Inflammatory macrophage treated with lipopolysaccharide for 1 hour (primary cell): ENCODE data around the gene RORB.
A peak's percentile ranks its signal among the peaks of the same experiment; 100 is the strongest.
"Not testable (repeated sequence)": the region's sequence is repeated elsewhere in the genome, so short reads cannot be mapped to it uniquely, and the experiment has no call there.

ENCODE experiments used
- DNase-seq, 2 donors: peaks; one replicate each; pipeline ENCODE4 v3.0.0-alpha.2; 2020 to 2022

Gene RORB

GRCh38 chr9:74517188-74517587, 20.1 kb downstream of the RORB start:
- DNase-seq, result no peak

- no peak for DNase-seq
Measured at GRCh38 chr9:74519419-74519818, 22.3 kb downstream of the RORB start.

GRCh38 chr9:74521009-74521408, 23.9 kb downstream of the RORB start:
- DNase-seq, result no peak

- DNase-seq, result no peak
Measured at GRCh38 chr9:74524289-74524688, 27.2 kb downstream of the RORB start.

- DNase-seq, result no peak
Measured at GRCh38 chr9:74526215-74526614, 29.1 kb downstream of the RORB start.

- DNase-seq, result no peak
Measured at GRCh38 chr9:74527718-74528117, 30.6 kb downstream of the RORB start.

DNA sequence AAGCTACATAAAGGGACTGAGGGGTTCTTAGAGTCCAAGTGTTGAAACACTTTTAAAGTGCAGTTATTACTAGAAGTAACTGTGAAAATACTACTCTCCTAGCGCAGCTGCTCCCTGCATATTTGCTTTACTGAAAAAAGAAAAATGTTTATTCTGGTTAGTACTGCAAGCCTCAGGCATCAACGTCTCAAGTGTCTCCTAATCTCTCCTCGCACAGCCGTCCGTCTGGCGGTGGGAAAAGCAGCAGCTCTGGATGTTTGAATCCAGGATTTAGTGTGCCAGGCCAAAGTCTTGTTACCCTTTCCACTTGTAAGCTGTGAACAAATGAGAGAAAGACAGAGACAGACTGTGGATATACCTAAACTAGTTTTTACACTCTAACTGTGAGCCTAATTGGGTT, 31.1 kb downstream of the RORB start:
- no peak for DNase-seq

- not testable (repeated sequence) for DNase-seq
Measured at GRCh38 chr9:74530458-74530857, 33.3 kb downstream of the RORB start.

GRCh38 chr9:74533253-74533652, 36.1 kb downstream of the RORB start:
- no peak for DNase-seq

GRCh38 chr9:74534841-74535240, 37.7 kb downstream of the RORB start:
- no peak for DNase-seq

DNA sequence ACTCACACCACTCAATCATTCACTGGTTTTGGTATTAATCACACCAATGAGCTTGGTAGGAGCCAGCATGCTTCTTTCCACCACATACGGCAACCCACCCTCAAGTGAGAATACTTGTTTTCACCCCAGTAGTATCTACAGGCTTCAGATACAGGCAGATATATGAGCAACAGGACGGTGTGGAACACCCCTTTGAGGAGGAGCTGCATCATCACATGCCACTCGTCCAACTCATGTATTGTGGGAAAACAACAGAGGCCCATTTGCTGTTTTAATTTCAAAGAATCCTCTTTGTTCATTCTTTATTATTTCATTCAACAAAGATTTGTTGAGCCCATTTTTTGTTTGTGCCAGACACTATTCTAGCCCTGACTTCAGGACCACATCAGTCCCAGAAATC, 46.0 kb downstream of the RORB start:
- no peak for DNase-seq

DNA sequence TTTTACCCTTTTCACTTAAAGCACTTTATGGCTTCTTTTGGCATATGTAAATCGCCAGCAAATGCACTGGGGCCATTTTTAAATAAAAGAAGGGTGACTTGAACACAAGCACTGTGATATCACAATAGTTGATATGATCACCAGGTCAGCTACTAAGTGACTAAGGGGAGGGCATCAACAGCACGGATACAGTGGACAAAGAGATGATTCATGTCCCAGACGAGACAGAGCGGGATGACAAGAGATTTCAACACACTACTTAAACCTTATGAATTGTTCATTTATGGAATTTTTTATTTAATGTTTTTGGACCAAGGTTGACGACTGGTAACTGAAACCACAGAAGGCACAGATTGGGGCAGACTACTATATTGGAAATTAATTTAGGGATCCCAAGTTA, 54.1 kb downstream of the RORB start:
- DNase-seq, result no peak

GRCh38 chr9:74554751-74555419, 57.8 kb downstream of the RORB start:
- DNase-seq, result no peak

DNA sequence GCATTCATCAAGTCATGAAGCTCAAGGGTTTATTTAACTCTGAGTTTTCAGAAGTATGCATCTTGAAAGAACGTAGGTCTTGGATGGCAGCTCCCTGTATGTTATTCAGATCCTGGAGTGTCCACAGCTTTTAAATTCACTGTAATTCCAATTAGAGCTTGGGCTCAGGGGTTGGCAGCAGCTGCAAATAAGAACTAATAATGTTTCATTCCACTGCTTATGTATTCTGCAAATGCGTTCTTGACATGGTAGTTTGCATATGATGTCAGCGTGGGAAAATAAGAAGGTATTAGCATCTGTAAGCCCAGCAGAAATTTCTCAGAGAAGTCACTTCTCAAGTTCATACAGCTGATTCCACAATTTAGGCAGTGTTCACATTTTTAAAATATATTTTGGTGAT, 58.4 kb downstream of the RORB start:
- no peak for DNase-seq

DNA sequence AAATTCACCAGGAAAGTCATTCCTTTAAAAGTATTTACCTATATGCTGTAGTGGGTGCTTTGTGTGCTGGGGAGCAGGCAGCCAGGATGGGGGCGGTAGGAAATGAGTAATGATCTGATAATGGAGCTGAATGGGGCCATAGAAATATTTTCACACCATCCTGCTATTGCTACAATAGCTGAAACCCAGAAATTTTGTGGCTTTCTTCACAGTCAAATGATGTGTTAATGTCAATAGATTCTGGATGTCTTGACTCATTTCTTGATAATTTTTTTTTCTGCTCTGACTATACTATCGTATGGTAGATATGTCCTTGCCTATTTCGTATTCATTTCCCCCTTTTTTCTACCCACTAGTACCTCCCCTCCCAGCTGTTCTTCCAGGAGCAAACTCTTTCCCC, 59.5 kb downstream of the RORB start:
- DNase-seq, result peak; percentile 25 to 38

- DNase-seq, result peak; percentile 59 to 71
Measured at GRCh38 chr9:74557571-74557970, 60.4 kb downstream of the RORB start.

DNA sequence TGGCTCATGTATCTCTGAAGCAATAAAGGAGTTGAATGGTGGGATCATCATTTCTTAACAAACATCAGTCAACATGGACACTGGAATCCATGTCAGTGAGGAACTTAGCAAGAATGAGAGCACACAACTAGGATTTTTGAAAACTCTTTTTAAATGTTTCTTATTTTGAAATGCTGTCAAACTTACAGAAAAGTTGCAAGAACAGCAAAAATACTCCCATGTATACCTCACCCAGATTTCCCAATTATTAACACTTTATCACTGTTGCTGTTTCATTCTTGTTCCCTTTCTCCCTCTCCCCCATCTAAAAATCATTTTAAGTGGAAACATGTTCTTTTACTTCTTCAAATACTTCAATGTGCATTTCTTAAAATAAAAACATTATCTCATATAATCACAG, 65.5 kb downstream of the RORB start:
- no peak for DNase-seq

DNA sequence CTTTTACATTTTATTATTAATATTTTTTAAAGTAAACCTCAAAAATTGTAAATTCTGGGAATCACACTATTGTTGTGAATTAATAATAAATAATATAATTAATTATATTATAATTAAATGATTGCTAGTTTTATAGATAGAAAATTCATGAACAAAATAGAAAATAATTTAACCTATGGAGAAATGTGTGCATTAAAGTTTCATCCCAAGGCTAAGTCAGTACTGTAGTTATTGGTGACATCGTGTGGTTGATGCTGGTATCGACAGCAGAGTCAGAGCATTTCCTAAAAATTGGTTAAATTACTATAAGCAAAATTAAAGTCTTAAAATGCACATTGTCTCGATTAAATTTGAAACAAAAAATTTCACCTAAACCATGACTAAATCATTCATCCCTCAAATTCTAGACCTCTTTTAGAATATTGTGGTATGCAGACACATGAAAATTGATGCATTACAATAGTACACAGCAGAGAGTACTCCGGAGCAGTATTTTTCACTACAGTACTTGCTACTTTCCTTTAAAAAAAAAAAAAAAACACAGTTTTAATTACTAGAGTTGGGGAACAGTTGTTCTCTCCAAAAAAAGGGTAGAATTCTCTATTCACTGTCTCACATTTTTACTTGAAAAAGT, 73.9 kb downstream of the RORB start:
- peak; percentile 7 to 65 for DNase-seq

GRCh38 chr9:74573640-74574191, 76.6 kb downstream of the RORB start:
- no peak for DNase-seq

DNA sequence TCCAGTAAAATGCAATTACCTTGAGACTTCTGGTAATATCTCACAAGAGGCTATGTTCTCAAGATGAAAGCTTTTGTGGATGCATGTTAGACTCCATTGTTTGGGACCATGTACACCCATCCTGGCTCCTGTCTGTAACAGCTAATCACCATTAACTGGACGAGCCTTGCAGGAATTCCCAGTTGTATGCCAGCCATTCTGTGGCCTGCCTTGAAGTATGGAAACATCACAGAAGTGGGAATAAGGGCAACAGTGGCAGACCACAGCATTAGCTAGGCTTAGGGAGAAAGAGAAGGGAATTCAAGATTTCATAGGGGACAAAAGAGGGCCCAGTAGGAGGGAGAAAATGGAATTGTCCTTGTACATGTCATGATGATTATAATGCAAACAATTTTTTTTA, 79.0 kb downstream of the RORB start:
- DNase-seq, result no peak

- no peak for DNase-seq
Measured at GRCh38 chr9:74577956-74578355, 80.8 kb downstream of the RORB start.

DNA sequence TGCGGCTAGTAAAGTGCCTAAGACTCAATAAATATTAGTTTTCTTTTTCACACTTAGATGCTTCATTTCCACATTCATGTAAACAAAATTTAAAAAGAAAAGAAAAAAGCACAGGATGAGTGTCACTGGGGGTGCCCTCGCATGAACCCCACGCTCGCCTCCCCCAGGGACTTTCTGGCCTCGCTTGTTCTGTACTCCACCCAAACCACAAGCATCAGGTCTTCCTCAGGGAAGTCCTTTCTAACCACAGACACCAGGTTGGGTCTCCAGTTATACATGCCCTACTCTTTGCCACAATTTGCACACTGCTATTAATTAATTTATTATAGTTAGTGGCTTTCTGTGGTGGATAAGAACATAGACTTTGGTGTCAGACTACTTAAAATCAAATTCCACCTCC, 92.4 kb downstream of the RORB start:
- DNase-seq, result no peak

- DNase-seq, result no peak
Measured at GRCh38 chr9:74595286-74595685, 98.2 kb downstream of the RORB start.

DNA sequence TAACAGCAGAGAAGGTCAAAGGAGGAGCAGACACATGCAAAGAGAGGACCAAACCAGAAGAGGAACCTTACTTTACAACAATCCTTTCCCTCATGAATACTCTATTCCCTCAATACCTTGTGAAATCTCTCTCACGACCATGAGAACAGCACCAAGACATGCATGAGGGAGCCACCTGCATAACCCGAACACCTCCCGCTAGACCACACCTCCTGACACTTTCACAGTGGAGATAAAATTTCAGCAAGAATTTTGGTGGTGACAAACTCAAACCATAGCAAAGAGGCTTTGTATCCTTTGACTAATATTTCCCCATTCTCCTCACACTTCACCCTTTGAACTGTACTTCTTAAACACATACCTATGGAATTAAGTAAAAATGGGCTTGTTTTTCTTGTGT, 101.7 kb downstream of the RORB start:
- DNase-seq, result no peak
